ENCODE measurements around the gene RNF112.

RNF112 gene

DNA sequence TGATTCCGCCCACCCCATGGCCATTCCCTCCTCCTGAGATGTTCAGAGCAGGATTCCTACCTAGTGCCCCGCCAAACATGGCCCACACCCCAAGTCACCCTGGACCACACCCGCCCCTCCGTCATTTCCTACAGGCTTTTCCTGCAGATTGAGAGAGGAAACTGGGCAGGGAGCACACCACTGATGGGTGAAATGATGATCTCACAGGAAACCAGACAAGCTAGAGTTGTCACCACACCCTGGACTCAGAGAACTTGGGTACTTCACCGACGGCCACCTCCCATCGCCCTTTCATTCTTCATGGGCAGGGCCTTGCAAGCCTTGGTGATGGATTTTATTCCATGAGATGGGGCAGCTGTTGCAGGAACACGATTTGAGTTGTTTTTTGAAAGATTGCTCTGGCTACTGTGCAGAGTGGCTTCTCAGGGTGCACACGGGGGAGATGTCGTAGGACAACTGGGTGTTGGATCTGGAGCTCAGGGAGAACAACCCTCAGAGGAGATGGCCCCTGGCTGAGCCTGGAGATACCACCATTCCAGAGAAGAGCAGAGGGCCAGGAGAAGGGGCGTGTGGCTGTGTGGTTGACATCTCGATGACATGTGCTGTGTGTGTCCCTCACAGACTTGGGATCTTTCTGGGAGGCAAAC is 41.1 kb upstream of the RNF112 start:
- H3K36me3 ChIP-seq (ENCODE audit: insufficient read depth, insufficient read length, low read length) = no peaks in the 10 kb centered on the region
- H3K4me1 ChIP-seq (ENCODE audit: insufficient read depth, insufficient read length) = peaks cover 12% of the 10 kb centered on the region
- H3K27me3 ChIP-seq (ENCODE audit: insufficient read depth, insufficient read length) = no peaks in the 10 kb centered on the region
- DNase-seq (ENCODE audit: low read depth, low spot score) = no peak
- no peak overlapping the region for H3K4me3 ChIP-seq (ENCODE audit: insufficient read length, low read depth)
- no peak overlapping the region for H3K9ac ChIP-seq (ENCODE audit: insufficient read length, low read depth)
- TF ChIP-seq YY1 (IDR thresholded peaks at IDR 0.05; ENCODE audit: insufficient read depth, insufficient read length) (no peak), SUZ12 (IDR thresholded peaks at IDR 0.05; ENCODE audit: extremely low read depth, insufficient read depth, insufficient read length) (no peak), ZNF274 (IDR thresholded peaks at IDR 0.05; ENCODE audit: low read depth, low read length) (no peak)
- H3K9me3 ChIP-seq (ENCODE audit: insufficient read depth, low read length) = no peaks in the 10 kb centered on the region

DNA sequence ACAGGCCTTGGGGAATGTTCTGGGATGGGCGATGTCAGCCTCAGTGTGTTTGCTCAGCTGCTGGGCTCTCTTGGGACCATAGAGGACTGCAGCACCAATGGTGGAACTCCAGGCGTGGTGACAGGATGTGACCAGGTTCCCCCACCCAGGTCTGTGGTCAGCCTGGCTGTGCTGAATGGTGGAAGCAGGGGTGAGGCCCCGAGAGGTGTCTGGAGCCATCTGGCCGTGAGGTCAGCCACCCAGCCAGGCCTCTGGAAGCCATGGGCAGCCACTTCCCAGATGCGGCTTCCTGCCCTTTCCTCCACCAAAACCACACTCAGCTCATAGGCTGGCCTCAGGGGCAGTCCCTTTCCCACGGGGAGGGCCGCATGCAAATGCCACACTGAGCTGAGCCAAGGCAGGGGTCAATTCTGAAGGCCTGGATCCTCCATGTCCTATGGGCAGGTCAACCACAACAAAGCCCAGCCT is 40.5 kb upstream of the RNF112 start:
- H3K4me1 ChIP-seq (ENCODE audit: insufficient read depth, insufficient read length) = peaks cover 7% of the 10 kb centered on the region
- H3K36me3 ChIP-seq (ENCODE audit: insufficient read depth, insufficient read length, low read length) = no peaks in the 10 kb centered on the region
- TF ChIP-seq ZNF274 (IDR thresholded peaks at IDR 0.05; ENCODE audit: low read depth, low read length) (no peak), SUZ12 (IDR thresholded peaks at IDR 0.05; ENCODE audit: extremely low read depth, insufficient read depth, insufficient read length) (no peak), YY1 (IDR thresholded peaks at IDR 0.05; ENCODE audit: insufficient read depth, insufficient read length) (no peak)
- peak overlapping the region; percentile 9 for H3K9ac ChIP-seq (ENCODE audit: insufficient read length, low read depth)
- H3K27me3 ChIP-seq (ENCODE audit: insufficient read depth, insufficient read length) = no peaks in the 10 kb centered on the region
- DNase-seq (ENCODE audit: low read depth, low spot score) = no peak
- no peaks in the 10 kb centered on the region for H3K9me3 ChIP-seq (ENCODE audit: insufficient read depth, low read length)
- H3K4me3 ChIP-seq (ENCODE audit: insufficient read length, low read depth) = no peak overlapping the region

DNA sequence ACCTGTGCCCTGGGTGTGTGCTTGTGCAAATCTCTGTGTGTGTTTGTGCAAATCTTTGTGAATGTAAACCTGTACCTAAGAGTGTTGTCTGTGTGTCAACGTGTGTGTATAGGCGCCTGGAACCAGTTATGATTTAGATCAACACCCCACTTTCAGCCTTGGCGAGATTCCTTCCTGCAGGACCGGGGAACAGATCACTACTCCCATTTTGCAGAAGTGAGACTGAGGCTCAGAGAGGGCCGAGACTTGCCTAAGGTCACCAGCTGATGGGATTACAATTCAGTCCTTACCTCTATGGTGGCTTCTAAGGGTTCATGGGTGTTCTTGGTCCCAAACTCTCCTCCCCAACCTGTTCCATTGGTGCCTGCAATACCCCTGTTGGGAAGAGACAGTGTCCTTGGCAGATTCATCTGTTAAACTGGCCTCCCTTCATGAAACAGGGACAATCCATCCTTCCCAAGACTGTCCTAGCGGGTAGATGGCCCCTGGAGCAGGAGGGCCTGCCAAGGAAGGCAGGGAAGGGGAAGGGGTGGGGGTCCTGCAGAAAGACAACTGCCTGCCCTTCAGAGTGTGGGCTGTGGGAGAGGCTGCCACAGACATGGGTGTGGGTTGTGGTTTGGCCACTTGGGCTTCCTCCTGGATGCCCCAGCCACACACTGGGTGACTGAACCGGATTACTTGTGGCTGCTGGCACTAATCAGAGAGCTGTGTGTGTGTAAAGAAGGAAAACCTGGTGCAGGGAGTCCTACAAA is 39.6 kb upstream of the RNF112 start:
- TF ChIP-seq YY1 (IDR thresholded peaks at IDR 0.05; ENCODE audit: insufficient read depth, insufficient read length) = no peak
- TF ChIP-seq SUZ12 (IDR thresholded peaks at IDR 0.05; ENCODE audit: extremely low read depth, insufficient read depth, insufficient read length) = no peak
- no peak for TF ChIP-seq ZNF274 (IDR thresholded peaks at IDR 0.05; ENCODE audit: low read depth, low read length)
- no peak overlapping the region for H3K4me3 ChIP-seq (ENCODE audit: insufficient read length, low read depth)
- H3K27me3 ChIP-seq (ENCODE audit: insufficient read depth, insufficient read length) = no peaks in the 10 kb centered on the region
- no peak for DNase-seq (ENCODE audit: low read depth, low spot score)
- H3K9ac ChIP-seq (ENCODE audit: insufficient read length, low read depth) = no peak overlapping the region
- no peaks in the 10 kb centered on the region for H3K36me3 ChIP-seq (ENCODE audit: insufficient read depth, insufficient read length, low read length)
- peaks cover 7% of the 10 kb centered on the region for H3K4me1 ChIP-seq (ENCODE audit: insufficient read depth, insufficient read length)
- no peaks in the 10 kb centered on the region for H3K9me3 ChIP-seq (ENCODE audit: insufficient read depth, low read length)

DNA sequence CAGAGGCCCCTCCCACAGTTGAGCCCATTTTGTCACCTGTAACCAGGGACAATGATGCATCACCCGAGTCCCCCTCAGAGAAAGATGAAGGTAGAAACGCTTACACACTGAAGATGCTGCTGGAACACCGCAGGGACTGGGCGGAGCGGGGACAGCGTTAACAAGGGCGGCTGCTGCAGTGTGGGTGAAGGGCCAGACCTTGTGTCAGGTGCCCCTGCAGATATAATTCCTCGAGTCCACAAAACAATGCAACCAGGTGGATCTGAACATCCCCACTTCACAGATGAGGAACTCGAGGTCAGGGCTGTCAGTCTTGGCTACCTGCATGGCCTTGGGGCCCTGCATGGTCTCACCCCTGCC is 39.0 kb upstream of the RNF112 start:
- TF ChIP-seq SUZ12 (IDR thresholded peaks at IDR 0.05; ENCODE audit: extremely low read depth, insufficient read depth, insufficient read length) = no peak
- TF ChIP-seq YY1 (IDR thresholded peaks at IDR 0.05; ENCODE audit: insufficient read depth, insufficient read length) = no peak
- TF ChIP-seq ZNF274 (IDR thresholded peaks at IDR 0.05; ENCODE audit: low read depth, low read length) = no peak
- DNase-seq (ENCODE audit: low read depth, low spot score) = no peak
- no peaks in the 10 kb centered on the region for H3K9me3 ChIP-seq (ENCODE audit: insufficient read depth, low read length)
- no peaks in the 10 kb centered on the region for H3K36me3 ChIP-seq (ENCODE audit: insufficient read depth, insufficient read length, low read length)
- H3K9ac ChIP-seq (ENCODE audit: insufficient read length, low read depth) = no peak overlapping the region
- H3K4me1 ChIP-seq (ENCODE audit: insufficient read depth, insufficient read length) = peaks cover 7% of the 10 kb centered on the region
- H3K27me3 ChIP-seq (ENCODE audit: insufficient read depth, insufficient read length) = no peaks in the 10 kb centered on the region
- no peak overlapping the region for H3K4me3 ChIP-seq (ENCODE audit: insufficient read length, low read depth)

DNA sequence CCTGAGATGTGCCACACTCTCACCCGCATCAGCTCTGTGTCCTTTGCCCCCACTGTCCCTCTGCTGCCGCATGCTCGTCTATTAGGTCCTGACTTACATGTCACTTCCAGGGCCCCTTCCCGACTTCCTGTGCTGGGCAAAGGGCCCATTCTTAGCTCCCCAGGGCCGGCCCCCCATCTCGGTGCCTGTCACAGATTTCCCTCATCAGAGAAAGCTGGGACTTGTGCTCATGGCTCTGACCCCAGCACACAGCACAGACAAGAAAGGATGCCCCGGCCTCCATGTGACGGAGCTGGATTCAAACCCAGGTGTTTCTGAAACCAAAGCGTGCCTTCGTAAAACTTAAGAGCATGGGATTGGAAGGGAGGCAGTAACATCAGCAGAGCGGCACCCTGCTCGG is 38.6 kb upstream of the RNF112 start:
- TF ChIP-seq ZNF274 (IDR thresholded peaks at IDR 0.05; ENCODE audit: low read depth, low read length) = no peak
- TF ChIP-seq YY1 (IDR thresholded peaks at IDR 0.05; ENCODE audit: insufficient read depth, insufficient read length) = no peak
- TF ChIP-seq SUZ12 (IDR thresholded peaks at IDR 0.05; ENCODE audit: extremely low read depth, insufficient read depth, insufficient read length) = no peak
- no peaks in the 10 kb centered on the region for H3K9me3 ChIP-seq (ENCODE audit: insufficient read depth, low read length)
- H3K4me1 ChIP-seq (ENCODE audit: insufficient read depth, insufficient read length) = peaks cover 7% of the 10 kb centered on the region
- no peak overlapping the region for H3K4me3 ChIP-seq (ENCODE audit: insufficient read length, low read depth)
- DNase-seq (ENCODE audit: low read depth, low spot score) = no peak
- H3K36me3 ChIP-seq (ENCODE audit: insufficient read depth, insufficient read length, low read length) = no peaks in the 10 kb centered on the region
- no peaks in the 10 kb centered on the region for H3K27me3 ChIP-seq (ENCODE audit: insufficient read depth, insufficient read length)
- no peak overlapping the region for H3K9ac ChIP-seq (ENCODE audit: insufficient read length, low read depth)

DNA sequence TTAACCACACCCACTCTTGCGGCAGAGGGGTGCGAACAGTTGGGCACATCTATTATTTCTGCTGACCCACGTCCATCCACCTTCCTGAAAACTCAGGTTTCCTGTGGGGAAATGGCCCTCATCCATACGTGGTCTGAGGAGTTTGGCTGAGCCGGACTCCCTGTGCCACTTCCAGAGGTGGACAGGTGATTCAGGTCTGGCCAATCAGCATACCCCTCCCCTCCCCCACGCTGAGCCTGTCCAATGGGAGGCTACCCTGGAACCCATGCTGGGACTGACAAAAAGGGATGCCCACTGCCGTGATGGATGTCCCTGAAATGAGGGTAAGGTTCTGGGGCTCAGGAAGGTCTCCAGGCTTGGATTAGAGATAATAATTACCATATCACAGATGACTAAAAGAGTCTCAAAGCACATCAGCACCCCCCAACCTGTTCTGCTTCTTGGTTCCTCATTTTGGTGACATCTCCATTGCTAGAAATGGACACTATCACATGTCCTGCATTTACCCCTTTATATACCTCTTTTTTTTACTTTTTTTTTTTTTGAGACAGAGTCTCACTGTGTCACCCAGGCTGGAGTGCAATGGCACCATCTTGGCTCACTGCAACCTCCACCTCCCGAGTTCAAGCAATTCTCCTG is 38.0 kb upstream of the RNF112 start:
- no peak overlapping the region for H3K4me3 ChIP-seq (ENCODE audit: insufficient read length, low read depth)
- H3K36me3 ChIP-seq (ENCODE audit: insufficient read depth, insufficient read length, low read length) = no peaks in the 10 kb centered on the region
- H3K4me1 ChIP-seq (ENCODE audit: insufficient read depth, insufficient read length) = peaks cover 7% of the 10 kb centered on the region
- TF ChIP-seq YY1 (IDR thresholded peaks at IDR 0.05; ENCODE audit: insufficient read depth, insufficient read length) (no peak), ZNF274 (IDR thresholded peaks at IDR 0.05; ENCODE audit: low read depth, low read length) (no peak), SUZ12 (IDR thresholded peaks at IDR 0.05; ENCODE audit: extremely low read depth, insufficient read depth, insufficient read length) (no peak)
- DNase-seq (ENCODE audit: low read depth, low spot score) = no peak
- no peaks in the 10 kb centered on the region for H3K27me3 ChIP-seq (ENCODE audit: insufficient read depth, insufficient read length)
- H3K9me3 ChIP-seq (ENCODE audit: insufficient read depth, low read length) = no peaks in the 10 kb centered on the region
- H3K9ac ChIP-seq (ENCODE audit: insufficient read length, low read depth) = no peak overlapping the region

DNA sequence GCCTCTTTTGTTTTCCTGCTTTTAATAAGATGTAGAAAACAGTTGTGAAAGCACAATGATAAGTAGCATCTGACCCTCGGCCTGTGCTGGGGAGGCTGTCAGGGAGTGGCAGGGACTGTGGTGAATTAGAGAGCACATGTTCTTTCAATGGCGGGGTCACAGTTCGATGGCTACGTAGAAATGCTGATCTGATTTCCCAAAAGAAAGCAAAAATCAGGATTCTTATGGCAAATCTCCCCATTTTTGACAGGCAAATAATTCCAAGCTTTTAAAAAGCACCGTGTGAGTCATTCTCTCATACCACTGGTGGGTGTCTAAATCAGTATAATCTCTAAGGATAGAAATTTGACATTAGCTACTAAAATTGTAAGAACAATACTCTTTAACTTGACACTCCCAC is 36.9 kb upstream of the RNF112 start:
- no peak for TF ChIP-seq YY1 (IDR thresholded peaks at IDR 0.05; ENCODE audit: insufficient read depth, insufficient read length)
- no peak overlapping the region for H3K9ac ChIP-seq (ENCODE audit: insufficient read length, low read depth)
- DNase-seq (ENCODE audit: low read depth, low spot score) = no peak
- peaks cover 4% of the 10 kb centered on the region for H3K36me3 ChIP-seq (ENCODE audit: insufficient read depth, insufficient read length, low read length)
- H3K9me3 ChIP-seq (ENCODE audit: insufficient read depth, low read length) = no peaks in the 10 kb centered on the region
- no peaks in the 10 kb centered on the region for H3K27me3 ChIP-seq (ENCODE audit: insufficient read depth, insufficient read length)
- H3K4me1 ChIP-seq (ENCODE audit: insufficient read depth, insufficient read length) = peaks cover 7% of the 10 kb centered on the region
- H3K4me3 ChIP-seq (ENCODE audit: insufficient read length, low read depth) = no peak overlapping the region
